SIG-M5 (cell line): ENCODE data around the gene CNTNAP2.
"Not testable (repeated sequence)": the region's sequence is repeated elsewhere in the genome, so short reads cannot be mapped to it uniquely, and the experiment has no call there.

ENCODE experiments used
- DNase-seq: peaks from one replicate; lab custom pipeline; 2025; lab: John Stamatoyannopoulos, UW

Gene CNTNAP2

DNA sequence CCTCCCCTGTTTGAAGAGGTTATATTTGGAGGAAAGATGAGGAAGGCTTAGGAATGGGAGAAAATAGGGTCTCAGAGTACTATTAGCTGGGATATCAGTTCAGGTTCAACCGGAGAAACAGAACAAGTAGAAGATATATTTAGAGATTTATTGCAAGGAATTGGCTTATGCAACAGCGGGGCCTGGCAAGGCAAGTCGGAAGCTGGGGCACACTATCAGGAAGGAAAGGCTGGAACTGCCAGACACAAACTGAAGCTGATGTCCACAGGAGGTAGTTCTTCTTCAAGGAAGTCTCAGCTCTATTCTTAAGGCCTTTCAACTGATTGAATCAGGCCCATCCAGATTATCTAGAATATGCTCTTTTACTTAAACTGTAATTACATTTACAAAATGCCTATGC, 1534.4 kb downstream of the CNTNAP2 start:
- DNase-seq: no peak

- DNase-seq: no peak
These were observed 1535.0 kb downstream of the CNTNAP2 start for GRCh38 chr7:147651601-147652000.

DNA sequence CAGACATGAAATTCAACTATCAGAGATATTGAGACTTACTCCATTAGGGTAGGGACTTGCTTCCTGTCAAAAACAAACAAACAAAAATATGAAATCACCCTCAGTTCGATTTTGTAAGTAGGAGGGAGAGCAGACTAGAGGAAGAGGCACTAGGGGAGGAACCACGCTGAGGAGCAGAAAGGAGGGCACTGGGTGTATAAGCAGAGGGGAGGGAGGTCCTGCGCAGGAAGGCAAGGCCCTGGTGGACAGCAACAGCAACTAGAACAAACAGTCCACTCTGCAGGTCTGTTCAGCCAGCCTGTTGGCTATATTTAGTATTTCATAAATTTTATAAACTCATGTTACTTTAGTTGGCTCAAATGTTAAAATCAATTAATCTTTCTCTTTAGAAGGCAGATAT, 1536.9 kb downstream of the CNTNAP2 start:
- no peak for DNase-seq

DNA sequence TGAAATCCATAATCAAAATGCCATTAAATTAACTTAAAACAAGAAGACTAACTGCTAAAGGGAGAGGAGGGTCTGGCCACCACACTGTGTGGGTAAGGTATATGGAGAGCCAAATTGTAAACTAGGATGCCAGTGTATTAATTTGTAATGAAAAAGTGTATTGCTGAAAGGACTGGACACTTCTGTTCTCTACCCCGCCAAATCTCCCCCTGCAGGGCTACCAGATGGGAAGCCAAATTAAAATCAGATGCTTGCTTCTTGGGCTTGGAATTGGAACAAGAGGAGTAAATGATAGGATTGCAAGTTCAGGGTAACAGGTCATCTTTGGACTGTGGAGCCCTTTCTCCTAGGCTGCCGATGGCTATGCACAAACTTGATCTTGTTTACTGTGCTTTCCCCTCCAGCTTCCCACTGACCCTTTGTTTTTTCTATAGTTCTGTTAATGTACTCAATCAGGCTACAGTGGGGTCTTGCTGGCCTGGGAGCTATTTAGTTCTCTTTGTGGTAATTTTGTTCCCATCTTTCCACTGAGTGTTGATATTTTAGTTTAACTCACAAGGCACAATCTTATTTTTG, 1541.9 kb downstream of the CNTNAP2 start:
- DNase-seq: no peak

GRCh38 chr7:147659036-147659995, 1542.7 kb downstream of the CNTNAP2 start:
- DNase-seq: no peak

DNA sequence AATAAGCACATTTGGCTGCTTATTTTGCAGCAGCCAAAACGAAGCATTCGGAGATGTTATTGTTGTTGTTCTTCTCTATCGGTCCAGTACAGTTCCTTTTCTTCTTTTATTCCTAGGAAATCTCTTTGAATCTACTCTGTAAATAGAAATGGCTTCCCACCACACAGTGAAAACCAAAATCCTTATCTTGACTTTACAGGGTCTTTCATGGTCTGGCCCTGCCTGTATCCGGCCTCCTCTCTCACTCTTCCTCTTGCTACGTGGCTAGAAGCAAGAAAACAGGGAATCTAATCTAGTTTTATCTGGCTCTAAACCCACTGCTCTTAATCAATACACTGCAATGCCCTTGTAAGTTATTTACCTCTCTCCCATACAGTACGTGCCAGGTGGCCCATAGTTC, 1547.9 kb downstream of the CNTNAP2 start:
- DNase-seq: no peak

GRCh38 chr7:147670759-147671158, 1554.2 kb downstream of the CNTNAP2 start:
- DNase-seq: no peak

DNA sequence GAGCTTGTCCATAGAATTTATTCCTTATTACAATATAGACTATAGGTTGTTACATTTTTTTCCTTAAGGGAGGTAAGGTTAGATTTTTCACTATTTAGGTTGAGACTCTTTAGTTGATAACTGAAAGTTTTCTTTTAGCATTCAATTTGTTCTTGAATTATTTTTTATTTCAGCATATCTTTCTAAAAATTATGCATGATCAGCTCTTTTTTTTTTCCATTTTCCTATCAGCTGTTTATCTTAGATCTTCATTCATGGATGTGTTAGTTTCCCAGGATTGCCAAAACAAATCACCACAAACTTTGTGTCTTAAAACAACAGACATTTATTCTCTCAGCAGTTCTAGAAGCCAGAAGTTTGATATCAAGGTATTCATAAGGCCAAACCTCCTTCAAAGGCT, 1558.1 kb downstream of the CNTNAP2 start:
- DNase-seq: no peak

- no peak for DNase-seq
These were observed 1562.3 kb downstream of the CNTNAP2 start for GRCh38 chr7:147678943-147679342.

- DNase-seq: no peak
These were observed 1564.9 kb downstream of the CNTNAP2 start for GRCh38 chr7:147681530-147681929.

DNA sequence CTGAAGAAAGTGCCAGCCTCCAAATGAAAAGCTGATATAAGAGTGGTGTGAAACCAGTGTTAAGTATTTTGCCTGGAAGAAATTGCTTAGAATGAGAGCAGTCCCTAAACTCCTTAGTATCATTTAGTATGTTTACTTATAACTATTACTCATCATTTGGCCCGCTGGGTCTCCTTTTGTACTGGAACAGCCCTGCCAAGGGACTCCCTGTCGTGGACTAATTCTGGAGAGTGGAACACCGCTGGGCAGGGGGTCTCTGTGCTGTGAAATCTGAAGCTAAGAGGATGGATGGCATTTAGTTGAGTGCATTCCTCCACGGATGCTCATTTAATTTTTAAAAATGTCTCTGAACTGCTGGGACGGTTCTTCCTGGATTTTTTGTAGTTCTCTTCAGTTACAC, 1584.1 kb downstream of the CNTNAP2 start:
- no peak for DNase-seq

DNA sequence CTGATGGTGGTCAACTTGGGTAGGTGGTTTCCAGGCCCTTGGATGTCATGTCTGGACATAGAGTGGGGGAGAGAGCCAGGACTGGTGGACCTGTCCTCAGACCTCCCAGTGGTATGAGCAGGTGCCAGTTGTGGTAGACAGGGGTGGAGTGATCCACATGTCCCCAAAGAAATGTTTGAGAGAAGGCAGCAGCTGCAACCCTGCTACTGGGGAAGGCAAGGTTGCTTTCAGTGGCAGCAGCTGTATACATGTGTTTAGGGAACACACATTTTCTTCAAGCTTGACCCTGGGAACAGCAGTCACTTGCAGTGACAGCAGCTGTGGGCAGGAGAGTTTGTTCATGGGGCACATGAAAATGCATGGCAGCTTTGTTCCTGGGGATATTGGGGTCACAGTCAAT, 1591.3 kb downstream of the CNTNAP2 start:
- DNase-seq: no peak

- DNase-seq: no peak
These were observed 1592.3 kb downstream of the CNTNAP2 start for GRCh38 chr7:147708871-147709270.

GRCh38 chr7:147711447-147711846, 1594.8 kb downstream of the CNTNAP2 start:
- no peak for DNase-seq

DNA sequence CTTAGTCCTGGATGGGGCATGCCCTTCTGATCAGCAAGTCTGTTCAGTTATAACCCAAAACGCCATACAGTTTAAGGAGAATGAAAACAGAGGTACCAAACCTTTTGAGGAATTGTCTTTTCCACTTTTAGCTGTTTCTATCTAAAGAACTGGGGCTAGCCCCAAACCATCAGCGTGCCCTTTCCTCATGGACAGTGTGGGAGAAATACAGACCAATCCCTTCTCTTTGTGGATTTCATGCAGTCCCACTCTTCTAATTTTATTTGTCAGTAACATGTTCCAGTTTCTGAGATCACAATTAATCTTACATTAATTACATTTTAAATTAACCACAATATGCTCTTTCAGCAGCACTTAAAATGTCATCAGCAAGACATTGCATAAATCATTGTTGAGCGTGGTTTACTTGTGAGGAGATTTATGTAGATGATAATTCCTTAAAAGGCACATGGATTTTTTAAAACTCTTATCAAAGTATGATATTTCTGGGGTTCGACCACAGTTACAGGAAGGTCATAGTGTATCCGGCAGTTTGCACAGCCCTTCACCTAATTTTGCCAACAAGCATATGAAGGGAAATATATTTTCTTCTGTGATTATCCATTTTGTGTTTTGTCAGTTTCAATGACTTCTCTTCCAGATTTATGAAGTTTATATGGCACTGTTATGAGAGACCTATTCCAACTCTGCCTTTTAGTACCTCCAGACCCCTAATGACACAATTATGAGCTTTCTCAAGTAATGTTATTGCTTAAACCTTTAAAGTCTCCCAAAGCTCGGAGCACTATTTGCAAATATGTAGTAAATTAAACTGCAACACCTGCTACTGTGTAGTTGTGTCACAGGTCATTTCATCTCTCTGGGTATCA, 1605.6 kb downstream of the CNTNAP2 start:
- no peak for DNase-seq

GRCh38 chr7:147723536-147723935, 1606.9 kb downstream of the CNTNAP2 start:
- no peak for DNase-seq

DNA sequence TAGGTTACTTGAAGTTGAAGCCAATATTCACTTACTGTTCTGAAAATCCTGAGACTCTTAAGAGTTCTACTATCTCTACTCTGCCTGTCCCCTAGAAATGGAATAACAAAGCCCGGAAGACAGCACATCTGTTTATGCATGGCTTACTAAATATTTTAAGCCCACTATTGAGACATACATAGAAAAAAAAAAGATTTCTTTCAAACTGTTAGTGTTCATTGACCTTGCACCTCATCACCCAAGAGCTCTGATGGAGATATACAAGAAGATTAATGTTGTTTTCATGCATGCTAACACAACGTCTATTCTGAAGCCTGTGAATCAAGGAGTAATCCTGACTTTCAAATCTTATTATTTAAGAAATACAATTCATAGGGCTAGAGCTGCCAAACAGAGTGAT, 1614.7 kb downstream of the CNTNAP2 start:
- no peak for DNase-seq

- not testable (repeated sequence) for DNase-seq
These were observed 1621.1 kb downstream of the CNTNAP2 start for GRCh38 chr7:147737559-147738214.

- DNase-seq: no peak
These were observed 1625.7 kb downstream of the CNTNAP2 start for GRCh38 chr7:147742301-147742700.

DNA sequence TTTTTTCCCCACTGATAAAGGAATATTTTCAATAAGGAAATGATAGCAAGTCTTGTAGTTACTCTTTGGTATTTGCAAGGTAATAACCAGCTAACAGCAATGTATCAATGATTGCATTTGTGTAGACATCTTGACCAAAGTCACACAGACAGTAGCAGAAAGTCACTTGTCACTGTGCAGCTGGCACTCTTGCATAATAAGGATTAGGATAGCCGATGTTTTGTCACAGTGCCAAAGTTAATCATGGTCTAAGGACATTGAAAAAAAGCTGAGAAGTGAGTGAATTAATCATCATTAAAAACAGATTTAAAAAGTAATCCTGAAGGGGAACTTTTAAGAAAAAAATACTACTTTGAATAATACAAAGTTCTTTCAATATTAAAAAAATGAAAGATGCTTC, 1639.7 kb downstream of the CNTNAP2 start:
- DNase-seq: no peak

DNA sequence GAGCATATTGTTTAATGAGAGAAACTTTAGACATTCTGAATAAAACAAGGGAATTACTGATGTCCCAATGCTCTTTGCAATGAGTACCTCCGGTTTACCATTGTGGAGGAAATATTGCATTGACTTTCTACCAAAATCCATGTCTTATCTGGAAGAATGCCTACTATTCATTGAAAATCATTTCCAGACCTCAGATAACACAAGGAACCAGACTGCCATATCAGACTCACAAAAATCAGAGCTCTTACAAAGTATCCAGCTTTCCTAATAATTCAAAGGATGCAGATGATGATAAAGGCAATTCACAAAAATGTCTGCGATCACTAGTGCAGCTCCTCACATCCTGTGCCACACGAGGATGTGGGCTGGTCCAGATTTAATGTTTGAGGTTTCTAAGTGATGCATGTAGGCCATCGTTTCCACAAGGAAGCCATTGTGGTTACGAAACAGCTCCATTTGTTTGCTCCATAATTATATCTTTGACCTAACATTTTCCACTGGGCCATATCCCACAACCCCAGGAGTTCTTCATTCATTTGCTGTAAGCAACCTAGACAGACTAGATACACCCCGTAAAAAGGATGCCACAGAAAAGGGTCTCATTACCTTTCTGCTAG, 1642.8 kb downstream of the CNTNAP2 start:
- DNase-seq: no peak

GRCh38 chr7:147765301-147765700, 1648.7 kb downstream of the CNTNAP2 start:
- DNase-seq: no peak
